OCI-LY7 (cell line): ENCODE measurements around the gene SELENOM. TPM values are rescaled to one million over a fixed set of nuclear protein-coding genes. Genes with fewer than 3 reads are reported as not detected.
A peak's percentile ranks its signal among the peaks of the same experiment; 100 is the strongest.
"Not testable (repeated sequence)": the region's sequence is repeated elsewhere in the genome, so short reads cannot be mapped to it uniquely, and the experiment has no call there.

Source experiments
- BruUV-seq: library from RNA; stranded (reverse); fragments of 400-500 nt; replicated peaks from 2 replicates; lab custom pipeline; 2021; lab: Mats Ljungman, UMichigan
- CTCF ChIA-PET: fragments of 300-600 bp; sonication (Branson Sonifier 250); formaldehyde crosslinking; loops from one replicate; lab custom pipeline; 2022; ENCODE audit warnings: antibody characterized with exemption; ENCODE audit not compliant: unreplicated experiment; lab: Charles Lee
- POLR2A ChIA-PET: fragments of 300-600 bp; sonication (Branson Sonifier 250); formaldehyde crosslinking; loops from one replicate; lab custom pipeline; 2022; ENCODE audit warnings: antibody characterized with exemption; lab: Charles Lee
- DNase-seq: peaks from one replicate; pipeline ENCODE4 v3.0.0-alpha.2; 2015; ENCODE audit warnings: low spot score
- H2AFZ ChIP-seq: fragments of 200-600 bp; sonication (generic), shearing (Covaris generic); 2 replicates; pipeline ENCODE4 v1.6.1; 2014; ENCODE audit warnings: mild to moderate bottlenecking, antibody characterized with exemption, low read length, moderate library complexity
- H3K27ac ChIP-seq: fragments of 200-600 bp; sonication (generic); 2 replicates; pipeline ENCODE4 v1.5.1; 2014; ENCODE audit warnings: mixed run types, low read depth, mild to moderate bottlenecking, moderate library complexity, low read length, inconsistent platforms; ENCODE audit not compliant: poor library complexity, severe bottlenecking
- H3K36me3 ChIP-seq: fragments of 200-600 bp; sonication (generic); 2 replicates; pipeline ENCODE4 v1.6.1; 2014; ENCODE audit warnings: mild to moderate bottlenecking, antibody characterized with exemption, low read length, moderate library complexity, mixed read lengths; ENCODE audit not compliant: insufficient read depth
- H3K4me1 ChIP-seq: fragments of 200-600 bp; sonication (generic); 2 replicates; pipeline ENCODE4 v1.5.1; 2014; ENCODE audit warnings: mild to moderate bottlenecking, low read length; ENCODE audit not compliant: insufficient read depth, poor library complexity, severe bottlenecking
- H3K4me2 ChIP-seq: fragments of 200-600 bp; sonication (generic); 2 replicates; pipeline ENCODE4 v1.6.1; 2014; ENCODE audit warnings: mild to moderate bottlenecking, low read length
- H3K4me3 ChIP-seq: fragments of 200-600 bp; sonication (generic); 2 replicates; pipeline ENCODE4 v1.5.1; 2014; ENCODE audit warnings: mild to moderate bottlenecking, low read depth, low read length; ENCODE audit not compliant: poor library complexity, severe bottlenecking
- H3K79me2 ChIP-seq: fragments of 200-600 bp; sonication (generic); 2 replicates; pipeline ENCODE4 v1.6.1; 2016; ENCODE audit warnings: low read depth, mild to moderate bottlenecking, low read length, moderate library complexity, mixed read lengths; ENCODE audit not compliant: insufficient read depth
- H3K9me2 ChIP-seq: fragments of 200-600 bp; sonication (generic); 2 replicates; pipeline ENCODE4 v1.6.1; 2016; ENCODE audit warnings: mild to moderate bottlenecking, low read length, mixed read lengths; ENCODE audit not compliant: insufficient read depth
- H3K9me3 ChIP-seq: fragments of 200-600 bp; sonication (generic); 2 replicates; pipeline ENCODE4 v1.6.1; 2014; ENCODE audit warnings: mild to moderate bottlenecking, mixed run types, low read length, mixed read lengths
- H4K20me1 ChIP-seq: fragments of 200-600 bp; sonication (generic); 2 replicates; pipeline ENCODE4 v1.6.1; 2014; ENCODE audit warnings: mild to moderate bottlenecking, antibody characterized with exemption, low read length, moderate library complexity, mixed read lengths; ENCODE audit not compliant: insufficient read depth
- CTCF ChIP-seq: fragments of 200-600 bp; sonication (generic); conservative IDR thresholded peaks from 2 replicates; pipeline ENCODE4 v1.5.1; 2014; ENCODE audit warnings: mild to moderate bottlenecking, antibody characterized with exemption, low read length, moderate library complexity, mixed read lengths
- EZH2phosphoT487 ChIP-seq: fragments of 200-600 bp; sonication (generic); IDR thresholded peaks from 2 replicates; pipeline ENCODE4 v1.6.1; 2018; ENCODE audit warnings: low read depth, borderline replicate concordance, mild to moderate bottlenecking, mixed run types, antibody characterized with exemption, low read length, moderate library complexity, mixed read lengths
- intact Hi-C: fragments of 100-400 bp; cut with micrococcal nuclease; formaldehyde crosslinking; loops from one replicate; pipeline ENCODE4 v1.10.0; 2022; ENCODE audit not compliant: unreplicated experiment
- total RNA-seq, 2 experiments: library from RNA; depleted of rRNA in 1 of 2; stranded (reverse); fragments of >200 nt in 1 of 2; shearing (Covaris generic) in 1 of 2; gene quantifications; 2 replicates each; pipeline ENCODE4 v1.2.3, GENCODE V29; 2014 to 2022

SELENOM gene
- total RNA-seq, 2 experiments from 2014 or later = 0.55 to 1.4 TPM

DNA sequence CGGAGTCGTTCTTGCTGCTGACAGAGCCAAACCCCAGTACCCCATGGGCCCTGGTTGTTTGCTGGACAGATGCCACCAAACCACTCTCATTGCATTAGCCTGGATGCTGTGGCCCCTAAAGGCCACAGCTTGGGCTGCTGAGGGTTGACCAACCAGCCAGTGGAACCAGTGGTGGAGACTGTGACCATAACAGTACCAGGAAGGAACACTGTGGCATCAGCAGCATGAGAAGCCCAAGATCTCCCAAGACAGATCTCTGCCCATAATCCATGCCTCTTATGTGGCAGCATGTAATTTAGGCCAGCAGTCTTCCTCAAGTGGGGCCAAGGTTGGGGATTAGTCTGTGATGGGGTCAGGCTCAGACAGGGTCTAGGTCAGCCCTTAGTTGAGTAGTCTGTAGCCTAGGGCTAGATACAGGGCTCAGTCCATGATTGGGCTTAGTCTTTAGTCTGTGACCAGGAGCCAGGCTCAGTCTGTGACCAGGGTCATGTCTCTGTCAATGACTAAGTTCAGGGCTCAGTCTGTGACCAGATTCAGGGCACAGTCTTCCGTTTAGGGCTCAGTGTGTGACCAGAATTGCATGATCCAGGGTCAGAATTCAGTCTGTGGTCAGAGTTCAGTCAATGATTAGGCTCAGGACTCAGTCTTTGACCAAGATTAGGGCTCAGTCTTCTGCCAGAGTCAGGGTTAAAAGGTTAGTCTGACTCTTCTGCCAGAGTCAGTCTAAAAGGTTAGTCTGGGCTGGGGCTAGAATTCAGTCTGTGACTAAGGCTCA lies 10.9 kb upstream of the SELENOM start:
- POLR2A ChIA-PET = interaction anchor here (0.8 kb wide), 1 partner anchor 83 kb away, joined by 3 read pairs; no protein-coding TSS in a partner anchor
- Histone ChIP-seq H3K4me1 (no peaks in the 10 kb centered on the region), H3K9me3 (peaks cover under 1% of the 10 kb centered on the region; the same call in 1 of the 2 replicates), H3K27ac (no peak overlapping the region), H4K20me1 (no peaks in the 10 kb centered on the region), H3K4me3 (no peak overlapping the region), H3K79me2 (no peaks in the 10 kb centered on the region), H3K9me2 (no peaks in the 10 kb centered on the region), H3K4me2 (no peak overlapping the region), H2AFZ (no peak overlapping the region), H3K36me3 (no peaks in the 10 kb centered on the region)
- DNase-seq = no peak
- intact Hi-C loops = no loop called here
- no TSS peak for BruUV-seq
- CTCF ChIA-PET = no interaction called here
- TF ChIP-seq EZH2phosphoT487 = no peak
- TF ChIP-seq CTCF = no peak

DNA sequence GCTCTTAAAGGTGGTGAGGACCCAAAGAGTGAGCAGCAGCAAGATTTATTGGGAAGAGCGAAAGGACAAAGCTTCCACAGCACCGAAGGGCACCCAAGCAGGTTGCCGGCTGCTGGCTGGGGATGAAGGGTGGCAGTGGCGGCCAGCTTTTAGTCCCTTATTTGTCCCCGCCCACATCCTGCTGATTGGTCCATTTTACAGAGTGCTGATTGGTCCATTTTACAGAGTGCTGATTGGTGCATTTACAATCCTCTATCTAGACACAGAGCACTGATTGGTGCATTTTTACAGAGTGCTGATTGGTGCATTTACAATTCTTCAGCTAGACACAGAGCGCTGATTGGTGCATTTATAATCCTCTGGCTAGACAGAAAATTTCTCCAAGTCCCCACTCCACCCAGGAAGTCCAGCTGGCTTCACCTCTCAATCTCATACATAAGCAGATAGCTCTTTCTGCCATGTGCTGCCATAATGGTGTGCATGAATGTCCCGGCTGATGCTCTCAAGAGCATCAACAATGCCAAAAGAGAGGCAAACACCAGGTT lies 5.3 kb upstream of the SELENOM start:
- H3K4me3 ChIP-seq, DNase-seq, H3K36me3 ChIP-seq, CTCF ChIA-PET, H3K4me1 ChIP-seq, H3K9me3 ChIP-seq, H3K27ac ChIP-seq, H3K9me2 ChIP-seq, H4K20me1 ChIP-seq, H2AFZ ChIP-seq, BruUV-seq, POLR2A ChIA-PET, H3K4me2 ChIP-seq, H3K79me2 ChIP-seq, intact Hi-C loops: not testable (repeated sequence)

- BruUV-seq = no TSS peak
- DNase-seq = no peak
- Histone ChIP-seq H3K9me2 (no peaks in the 10 kb centered on the region), H3K79me2 (no peaks in the 10 kb centered on the region), H3K4me3 (peak overlapping the region; percentile 64), H3K36me3 (no peaks in the 10 kb centered on the region), H2AFZ (peak overlapping the region; percentile 72), H3K9me3 (peaks cover 3% of the 10 kb centered on the region; the same call in 1 of the 2 replicates), H4K20me1 (no peaks in the 10 kb centered on the region), H3K4me1 (peaks cover 5% of the 10 kb centered on the region), H3K4me2 (peak overlapping the region; percentile 89), H3K27ac (no peak overlapping the region)
- CTCF ChIA-PET = interaction anchor here (0.6 kb wide), 1 partner anchor 99 kb away, joined by 3 read pairs; no protein-coding TSS in a partner anchor
- POLR2A ChIA-PET = interaction anchor here (0.6 to 1.5 kb wide), 5 partner anchors 13 to 48 kb away, joined by 3 to 6 read pairs (median 3); no protein-coding TSS in a partner anchor
- TF ChIP-seq CTCF (no peak; the same call in 1 of the 2 replicates), EZH2phosphoT487 (no peak)
- intact Hi-C loops = loop anchor here (5.0 kb wide), 1 partner anchor 39 kb away; no protein-coding TSS in a partner anchor
Measured at GRCh38 chr22:31107894-31108218, 488 bp upstream of the SELENOM start.
